Keratinocyte (primary cell): Measurements from ENCODE around the gene CDCA5. TPM values are rescaled to one million over a fixed set of nuclear protein-coding genes. Genes with fewer than 3 reads are reported as not detected.

ENCODE experiments used
- DNase-seq: peaks from one replicate; pipeline ENCODE4 v3.0.0-alpha.2; 2011; ENCODE audit warnings: low read depth, missing footprints, low spot score
- FAIRE-seq: peaks from 2 replicates; lab custom pipeline; 2011; peaks lifted over from hg19 to GRCh38; lab: Jason Lieb, UNC
- H2AFZ ChIP-seq: 2 replicates; pipeline ENCODE4 v1.6.0; 2012; ENCODE audit warnings: low read length, control low read depth, inconsistent platforms; ENCODE audit not compliant: control insufficient read depth
- H3K27ac ChIP-seq: 2 replicates; pipeline ENCODE4 v1.5.1; 2011; ENCODE audit warnings: low read length; ENCODE audit not compliant: control insufficient read depth, insufficient read depth
- H3K27me3 ChIP-seq: 3 replicates; pipeline ENCODE4 v1.6.0; 2011; ENCODE audit warnings: low read length; ENCODE audit not compliant: control insufficient read depth, insufficient read depth; ENCODE audit errors: extremely low read depth
- H3K36me3 ChIP-seq, 2 experiments: 2 replicates in 1 of 2; 3 replicates in 1 of 2; pipeline ENCODE4 v1.5.1; 2011; ENCODE audit warnings: low read length in 2 of 2, mild to moderate bottlenecking in 1 of 2; ENCODE audit not compliant: control insufficient read depth in 2 of 2, insufficient read depth in 2 of 2; ENCODE audit errors: extremely low read depth in 1 of 2
- H3K4me1 ChIP-seq: 3 replicates; pipeline ENCODE4 v1.5.1; 2011; ENCODE audit warnings: low read length; ENCODE audit not compliant: control insufficient read depth, insufficient read depth; ENCODE audit errors: extremely low read depth
- H3K4me2 ChIP-seq: 3 replicates; pipeline ENCODE4 v1.6.0; 2011; ENCODE audit warnings: low read depth, low read length; ENCODE audit not compliant: control insufficient read depth, insufficient read depth; ENCODE audit errors: extremely low read depth
- H3K4me3 ChIP-seq, 3 experiments: fragments of 200-600 bp in 1 of 3; sonication (generic) in 1 of 3; 2 replicates in 2 of 3; 3 replicates in 1 of 3; pipeline ENCODE4 v1.5.1; 2011 to 2016; ENCODE audit warnings: low read length in 3 of 3, mild to moderate bottlenecking in 3 of 3, control low read depth in 2 of 3, inconsistent platforms in 1 of 3, low read depth in 1 of 3, mixed read lengths in 1 of 3, mixed run types in 1 of 3, moderate library complexity in 1 of 3; ENCODE audit not compliant: control insufficient read depth in 2 of 3, insufficient read depth in 2 of 3; ENCODE audit errors: extremely low read depth in 1 of 3
- H3K79me2 ChIP-seq: 2 replicates; pipeline ENCODE4 v1.6.0; 2012; ENCODE audit warnings: low read length; ENCODE audit not compliant: control insufficient read depth, insufficient read depth
- H3K9ac ChIP-seq: 3 replicates; pipeline ENCODE4 v1.6.0; 2011; ENCODE audit warnings: low read length; ENCODE audit not compliant: control insufficient read depth, insufficient read depth; ENCODE audit errors: extremely low read depth
- H3K9me1 ChIP-seq: 3 replicates; pipeline ENCODE4 v1.6.0; 2011; ENCODE audit warnings: low read length; ENCODE audit not compliant: control insufficient read depth, insufficient read depth; ENCODE audit errors: extremely low read depth
- H3K9me3 ChIP-seq: 2 replicates; pipeline ENCODE4 v1.5.1; 2012; ENCODE audit warnings: low read depth, low read length; ENCODE audit not compliant: control insufficient read depth
- H4K20me1 ChIP-seq: 3 replicates; pipeline ENCODE4 v1.6.0; 2011; ENCODE audit warnings: low read length; ENCODE audit not compliant: control insufficient read depth, insufficient read depth; ENCODE audit errors: extremely low read depth
- CTCF ChIP-seq, 3 experiments: IDR thresholded peaks in 1 of 3; conservative IDR thresholded peaks in 1 of 3; optimal IDR thresholded peaks in 1 of 3; 2 replicates in 2 of 3; 3 replicates in 1 of 3; pipeline versions ENCODE3 to v1.5.1; 2011; ENCODE audit warnings: low read length in 3 of 3, mild to moderate bottlenecking in 3 of 3, moderate library complexity in 2 of 3, control low read depth in 1 of 3, inconsistent platforms in 1 of 3; ENCODE audit not compliant: insufficient read depth in 2 of 3; ENCODE audit errors: extremely low read depth in 1 of 3
- EZH2 ChIP-seq: IDR thresholded peaks from one replicate; pipeline ENCODE4 v1.6.1; 2012; ENCODE audit warnings: inconsistent platforms, mild to moderate bottlenecking, low read length, moderate library complexity
- dilution Hi-C: fragments of 300-500 bp; cut with MboI; formaldehyde crosslinking; loops from one replicate; pipeline ENCODE4 v1.7.0; 2020; ENCODE audit warnings: low sequenced_read_pairs; ENCODE audit not compliant: extremely low pct_ligation_motif_present
- polyA plus RNA-seq, 5 experiments: library from polyadenylated mRNA; depleted of rRNA in 3 of 5; stranded (reverse) in 3 of 5; stranded (forward) in 1 of 5; unstranded in 1 of 5; fragments of >200 nt; gene quantifications; 1 replicate in 1 of 5; 2 replicates in 3 of 5; 3 replicates in 1 of 5; pipeline versions ENCODE4 v1.2.1 to v1.2.3, GENCODE V29; 2011 to 2012; ENCODE audit warnings: missing spikeins in 2 of 5, low read depth in 1 of 5, low replicate concordance in 1 of 5

CDCA5 gene
- polyA plus RNA-seq, 1 donor (not counting 4 experiments of a cell fraction or from before 2014, with no cell fraction given): 8.0 TPM

- Histone ChIP-seq H3K27me3 (no peaks in the 10 kb centered on the region), H3K9me1 (no peaks in the 10 kb centered on the region), H3K4me2 (no peak overlapping the region), H3K9ac (no peak overlapping the region), H2AFZ (no peak overlapping the region), H3K9me3 (no peaks in the 10 kb centered on the region), H4K20me1 (no peaks in the 10 kb centered on the region), H3K4me3 (no peak overlapping the region), H3K4me1 (peaks cover 13% of the 10 kb centered on the region), H3K79me2 (peaks cover 36% of the 10 kb centered on the region), H3K36me3 (peaks cover 30 to 39% of the 10 kb centered on the region in 2 experiments), H3K27ac (no peak overlapping the region)
- FAIRE-seq (no peak), DNase-seq (no peak)
- TF ChIP-seq EZH2 (no peak), CTCF (optimal IDR thresholded peaks at IDR 0.05 in 1 of 3, IDR thresholded peaks at IDR 0.05 in 1 of 3, conservative IDR thresholded peaks at IDR 0.05 in 1 of 3; ENCODE audit: extremely low read depth in 1 of 3, insufficient read depth in 2 of 3, low read length in 3 of 3) (no peak)
- dilution Hi-C loops: no loop called here
These were observed 41.6 kb upstream of the CDCA5 start for GRCh38 chr11:65125197-65126056.

- Histone ChIP-seq H3K27me3 (no peaks in the 10 kb centered on the region), H2AFZ (no peak overlapping the region), H3K36me3 (peaks cover 30 to 39% of the 10 kb centered on the region in 2 experiments), H3K9me3 (no peaks in the 10 kb centered on the region), H3K9me1 (no peaks in the 10 kb centered on the region), H3K9ac (no peak overlapping the region), H3K79me2 (peaks cover 44% of the 10 kb centered on the region), H3K4me1 (peaks cover 17% of the 10 kb centered on the region), H3K27ac (no peak overlapping the region), H3K4me3 (no peak overlapping the region), H4K20me1 (no peaks in the 10 kb centered on the region), H3K4me2 (no peak overlapping the region)
- no peak for DNase-seq
- TF ChIP-seq EZH2 (no peak), CTCF (optimal IDR thresholded peaks at IDR 0.05 in 1 of 3, IDR thresholded peaks at IDR 0.05 in 1 of 3, conservative IDR thresholded peaks at IDR 0.05 in 1 of 3; ENCODE audit: extremely low read depth in 1 of 3, insufficient read depth in 2 of 3, low read length in 3 of 3) (no peak)
- no peak for FAIRE-seq
- dilution Hi-C loops: no loop called here
These were observed 40.8 kb upstream of the CDCA5 start for GRCh38 chr11:65124480-65125196.
